Activated CD8-positive, alpha-beta memory T cell treated with anti-CD3 and anti-CD28 coated beads for 1 hour (primary cell): ENCODE measurements around the gene USP53.
"Not testable (repeated sequence)": the region's sequence is repeated elsewhere in the genome, so short reads cannot be mapped to it uniquely, and the experiment has no call there.

Experiments used
- DNase-seq, 2 donors: peaks; one replicate each; pipeline ENCODE4 v3.0.0-alpha.2; 2020; ENCODE audit warnings: low read depth in 1 of 2; ENCODE audit errors: extremely low read depth in 1 of 2

USP53 gene

DNA sequence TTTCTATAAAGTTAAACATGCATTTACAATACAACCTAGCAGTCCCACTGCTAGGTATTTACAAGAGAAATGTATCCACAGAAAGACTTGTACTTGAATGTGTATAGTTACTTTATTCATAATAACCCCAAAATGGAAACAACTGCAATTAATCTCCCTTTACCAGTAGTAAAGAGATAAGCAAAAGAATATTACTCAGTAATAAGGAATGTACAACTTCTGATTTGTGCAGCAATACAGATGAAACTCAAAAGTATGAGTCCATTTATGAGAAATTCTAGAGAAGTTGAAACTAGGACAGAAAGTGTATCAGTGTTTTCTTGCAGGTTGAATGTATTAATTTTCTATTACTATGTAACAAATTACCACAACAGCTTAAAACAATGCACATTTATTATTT, 15.2 kb downstream of the USP53 start:
- no peak for DNase-seq

DNA sequence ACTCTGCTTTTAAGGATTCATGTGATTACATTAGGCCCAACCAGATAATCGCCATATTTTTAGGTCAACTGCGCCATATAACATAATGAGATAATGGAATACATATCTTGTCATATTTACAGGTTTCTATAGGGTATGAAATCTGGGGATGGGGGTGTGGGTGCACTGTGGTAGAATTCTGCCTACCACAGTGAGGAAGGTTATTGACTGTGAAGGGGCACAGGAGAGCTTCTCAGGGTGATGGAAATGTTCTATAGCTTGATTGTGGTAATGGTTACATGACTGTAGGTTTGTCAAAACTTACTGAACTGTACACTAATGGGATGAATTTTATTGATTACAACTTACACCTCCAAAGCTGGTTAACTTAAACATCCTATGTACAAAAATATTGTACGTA, 15.9 kb downstream of the USP53 start:
- no peak for DNase-seq

DNA sequence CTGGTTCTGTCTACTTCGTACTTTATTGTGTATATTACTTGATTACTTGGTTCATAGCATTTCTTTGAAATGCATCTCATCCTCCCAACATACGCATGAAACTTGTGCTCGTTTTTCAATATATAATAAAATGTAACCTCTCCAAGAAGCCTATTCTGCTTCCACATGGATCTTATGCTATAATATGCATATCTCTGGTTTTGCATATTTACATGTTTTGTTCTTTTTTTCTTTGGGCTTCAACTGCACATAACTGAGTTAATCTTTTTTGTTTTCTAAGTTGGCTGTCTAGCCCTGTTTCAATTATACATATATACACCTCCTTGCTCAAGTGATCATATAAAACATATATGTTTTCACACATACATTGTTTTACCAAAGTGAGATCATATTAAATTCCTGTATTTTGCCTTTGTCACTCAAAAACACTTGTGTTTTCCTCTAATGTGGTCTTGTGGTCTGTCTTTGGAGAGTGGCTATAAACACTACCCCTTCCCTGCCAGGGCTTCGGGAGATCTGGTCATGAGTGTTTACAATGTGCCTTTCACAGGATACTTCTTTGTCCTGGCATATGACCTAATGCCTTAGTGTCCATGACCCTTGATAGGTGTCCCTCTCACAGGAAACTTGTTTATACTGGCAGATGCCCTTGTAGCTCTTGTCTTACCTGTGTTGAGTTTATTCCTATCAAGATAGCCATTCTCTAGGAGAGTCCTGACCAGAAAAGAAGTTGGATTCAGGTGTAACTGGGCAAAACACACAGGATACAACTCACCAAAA, 17.6 kb downstream of the USP53 start:
- no peak for DNase-seq

DNA sequence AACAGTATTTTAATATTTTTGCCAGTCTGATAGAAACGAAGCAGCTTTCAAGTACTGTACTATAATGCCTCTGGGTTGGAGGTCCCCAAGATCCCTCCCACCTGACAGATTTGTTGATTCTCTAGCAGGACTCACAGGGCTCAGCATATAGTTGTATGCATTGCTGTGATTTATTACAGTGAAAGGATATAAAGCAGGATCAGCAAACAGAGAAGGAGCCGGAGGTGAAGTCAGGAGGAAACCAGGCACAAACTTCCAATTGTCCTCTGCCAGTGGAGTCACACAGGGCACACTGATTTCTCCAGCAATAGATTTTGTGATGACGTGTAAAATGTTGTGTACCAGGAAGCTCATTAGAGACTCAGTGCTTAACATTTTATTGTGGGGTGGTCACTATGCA, 19.0 kb downstream of the USP53 start:
- no peak for DNase-seq

DNA sequence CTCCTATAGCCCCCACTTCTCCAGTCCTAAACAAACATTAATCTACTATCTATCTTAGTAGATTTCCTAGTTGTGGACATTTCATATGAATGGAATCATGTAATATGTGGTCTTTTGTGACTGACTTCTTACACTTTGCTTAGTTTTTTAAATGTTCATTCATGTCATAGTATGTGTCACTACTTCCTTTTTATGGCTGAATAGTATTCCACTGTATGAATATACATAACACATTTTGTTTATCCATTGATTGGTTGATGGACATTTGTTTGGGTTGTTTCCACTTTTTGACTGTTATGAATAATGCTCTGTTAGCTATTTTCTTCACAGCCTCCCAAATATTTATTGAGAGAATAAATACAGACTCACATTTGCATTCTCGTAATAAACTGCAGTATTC, 19.8 kb downstream of the USP53 start:
- DNase-seq = no peak

DNA sequence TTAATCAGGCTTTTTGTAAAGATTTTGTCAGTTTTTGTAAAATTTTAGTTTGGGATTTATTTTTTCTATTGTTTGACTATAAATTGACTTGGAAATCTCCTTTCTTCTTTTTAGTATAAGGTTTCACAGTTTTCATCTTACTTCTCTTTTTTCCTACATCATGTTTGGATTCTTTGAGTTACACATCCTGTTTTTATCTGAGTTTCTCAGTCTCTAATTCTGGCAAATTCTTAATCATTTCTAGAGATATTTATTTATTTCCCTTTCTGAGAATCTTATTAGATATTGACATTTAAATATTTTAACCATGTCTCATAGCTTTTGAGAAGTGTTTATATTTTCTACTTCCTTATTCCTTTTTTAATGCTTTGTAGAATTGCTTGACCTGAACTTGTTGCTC, 20.7 kb downstream of the USP53 start:
- no peak for DNase-seq

DNA sequence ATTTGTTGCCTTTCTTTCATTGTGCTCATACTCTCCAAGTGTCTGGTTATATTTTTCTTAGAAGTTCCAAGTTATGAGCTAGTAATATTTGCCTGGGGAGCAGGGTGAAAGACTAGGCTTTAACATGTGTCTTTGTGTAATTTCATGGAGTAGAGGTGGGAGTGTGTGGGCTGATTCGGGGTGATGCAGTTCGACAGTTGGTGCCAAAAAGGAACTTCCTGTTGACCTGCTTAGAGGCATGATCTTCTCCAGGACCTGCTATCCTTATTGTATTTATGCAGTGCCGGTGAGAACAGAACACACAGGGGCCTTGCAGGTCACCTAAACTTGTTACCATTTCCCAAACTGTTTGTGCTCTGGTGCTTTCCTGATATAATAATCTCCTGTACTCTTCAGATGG, 21.2 kb downstream of the USP53 start:
- no peak for DNase-seq

DNA sequence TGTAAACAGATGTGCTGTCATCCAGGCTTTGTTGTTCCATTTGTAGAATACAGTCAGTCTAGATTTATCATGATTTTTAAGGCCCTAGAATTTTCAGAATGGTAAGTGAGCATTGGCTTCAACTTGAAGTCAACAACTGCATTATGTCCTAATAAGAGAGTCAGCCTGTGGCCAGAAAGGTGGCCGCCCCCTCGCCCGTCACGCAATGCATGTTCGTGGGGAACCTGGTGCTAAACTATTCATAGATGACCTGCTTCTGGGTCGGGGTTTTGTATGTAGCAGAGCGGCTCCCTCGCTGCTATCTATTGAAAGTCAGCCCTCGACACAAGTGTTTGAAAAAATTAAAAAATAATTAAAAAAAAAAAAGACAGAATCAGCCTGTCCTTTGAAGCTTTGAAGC, 24.7 kb downstream of the USP53 start:
- DNase-seq = no peak

DNA sequence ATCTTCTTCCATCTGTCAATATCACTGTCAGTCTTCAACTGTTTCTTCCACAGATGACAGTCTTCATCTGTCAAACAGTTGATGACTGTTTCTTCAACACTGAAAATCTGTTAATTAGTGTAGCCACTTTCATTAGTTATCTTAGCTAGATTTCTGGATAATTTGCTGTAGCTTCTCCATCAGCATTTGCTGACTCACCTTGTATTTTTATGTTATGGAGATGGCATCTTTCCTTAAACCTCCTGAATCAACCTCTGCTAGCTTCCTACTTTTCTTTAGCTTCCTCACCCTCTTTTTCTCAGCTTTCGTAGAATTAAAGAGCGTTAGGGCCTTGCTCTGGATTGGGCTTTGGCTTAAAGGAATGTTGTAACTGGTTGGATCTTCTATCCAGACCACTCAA, 25.1 kb downstream of the USP53 start:
- no peak for DNase-seq

DNA sequence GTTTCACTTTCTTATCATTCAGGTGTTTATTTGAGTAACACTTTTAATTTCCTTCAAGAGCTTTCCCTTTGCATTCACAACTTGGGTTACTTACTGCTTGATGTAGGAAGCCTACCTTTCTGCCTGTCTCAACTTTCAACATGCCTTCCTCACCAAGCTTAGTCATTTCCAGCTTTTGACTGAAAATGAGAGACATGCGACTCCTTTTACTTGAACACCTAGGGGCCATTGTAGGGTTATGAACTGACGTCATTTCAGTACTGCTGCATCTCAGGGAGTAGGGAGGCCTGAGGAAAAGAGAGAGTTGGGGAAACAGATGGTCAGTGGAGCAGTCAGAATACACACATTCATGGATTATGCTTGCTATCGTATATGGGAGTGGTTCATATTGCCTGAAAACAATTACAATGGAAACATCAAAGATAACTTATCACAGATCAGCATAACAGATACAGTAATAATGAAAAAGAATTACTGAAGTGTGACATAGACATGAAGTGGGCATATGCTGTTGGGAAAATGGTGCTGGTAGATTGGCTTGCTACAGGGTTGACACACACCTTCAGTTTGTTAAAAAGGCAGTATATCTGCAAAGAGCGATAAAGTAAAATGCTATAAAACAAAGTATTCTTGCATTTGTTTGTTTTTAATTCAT, 25.7 kb downstream of the USP53 start:
- DNase-seq = no peak

DNA sequence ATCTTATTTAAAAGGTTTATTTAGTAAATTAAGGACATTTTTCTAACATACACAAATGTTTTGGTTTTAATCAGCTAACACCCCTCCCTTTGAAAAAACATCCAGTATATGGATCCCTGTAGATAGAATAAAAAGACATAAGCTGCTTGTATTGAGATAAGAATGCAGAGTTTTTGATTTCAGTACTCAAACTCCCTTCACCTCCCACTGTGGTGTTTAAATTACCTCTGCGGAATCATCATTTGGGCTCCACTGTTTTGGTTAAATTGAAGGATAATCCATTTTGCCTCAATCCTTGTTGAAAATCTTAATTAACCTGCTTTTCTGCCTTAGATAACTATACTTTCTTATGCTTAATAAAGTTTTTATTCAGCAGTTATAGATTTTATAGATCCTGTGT, 27.6 kb downstream of the USP53 start:
- no peak for DNase-seq

DNA sequence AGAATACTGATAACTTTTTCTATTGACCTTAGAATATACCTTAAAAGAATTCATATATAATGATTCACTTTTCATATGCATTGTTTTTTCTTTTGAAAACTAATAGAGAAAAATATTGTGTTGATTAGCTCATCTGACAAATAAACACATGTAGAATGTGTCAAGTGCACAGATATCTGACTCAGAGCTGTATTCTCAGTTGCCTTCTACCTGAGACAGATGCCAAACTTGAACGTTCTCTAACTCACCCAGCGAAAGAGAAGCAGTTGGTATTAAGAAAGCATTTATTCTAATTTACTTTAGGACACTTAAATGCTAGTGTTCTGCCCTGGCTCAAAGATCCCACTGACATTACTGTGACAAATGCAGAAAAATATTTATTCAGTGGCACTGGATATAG, 28.1 kb downstream of the USP53 start:
- no peak for DNase-seq

DNA sequence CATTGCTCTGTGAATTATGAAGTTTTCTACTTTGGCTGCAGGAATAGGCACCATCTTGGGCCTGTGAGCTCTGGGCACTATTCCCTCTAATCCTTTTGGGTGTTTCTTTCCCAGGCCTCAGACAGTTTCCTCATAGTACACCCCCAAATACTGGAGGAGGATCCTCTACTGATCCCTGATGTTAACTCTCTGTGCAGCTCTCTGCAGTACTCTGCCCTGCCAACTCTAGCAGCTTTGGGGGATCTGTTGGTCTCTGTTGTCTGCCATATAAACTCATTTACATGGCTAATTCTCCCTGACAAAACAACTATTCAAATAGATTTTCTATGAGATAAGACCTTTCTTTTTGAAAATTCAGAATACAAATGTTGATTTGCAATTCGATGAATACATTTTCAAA, 29.9 kb downstream of the USP53 start:
- DNase-seq = no peak

DNA sequence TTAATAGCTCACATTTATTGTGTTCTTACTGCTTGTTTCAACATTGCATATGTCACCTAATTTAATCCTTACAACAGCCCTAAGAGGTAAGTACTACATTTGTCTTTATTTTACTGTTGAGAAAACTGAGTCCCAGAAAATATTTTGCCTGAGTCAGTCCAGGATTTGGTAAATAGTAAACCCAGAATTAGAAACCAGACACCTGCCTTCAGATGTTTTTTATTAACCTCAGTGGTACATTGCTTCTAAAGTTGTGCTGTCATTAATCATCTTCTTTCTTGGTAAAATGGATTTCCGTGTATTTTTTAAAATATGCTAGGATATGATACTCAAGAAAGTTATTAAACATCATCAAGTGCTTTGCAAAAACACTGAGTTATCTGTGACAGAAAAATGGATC, 31.4 kb downstream of the USP53 start:
- no peak for DNase-seq

DNA sequence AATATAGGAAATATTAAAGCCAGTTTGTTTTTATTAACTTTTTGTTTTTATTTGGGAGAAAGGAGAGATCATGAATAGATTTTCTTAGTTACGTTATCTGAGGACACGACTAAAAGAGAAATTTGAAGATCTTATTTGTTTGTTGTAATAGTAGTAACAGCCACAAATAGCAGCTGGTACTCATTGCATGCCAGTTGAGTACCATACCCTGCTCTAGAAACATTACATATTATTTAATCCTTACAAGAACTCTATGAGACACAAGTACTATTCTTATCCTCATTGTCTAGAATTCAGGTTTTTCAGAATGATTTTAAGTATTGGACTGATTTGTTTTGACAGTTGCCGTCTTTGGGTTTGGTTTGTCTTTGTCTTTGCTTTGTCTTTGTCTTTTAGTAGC, 31.8 kb downstream of the USP53 start:
- DNase-seq = no peak

DNA sequence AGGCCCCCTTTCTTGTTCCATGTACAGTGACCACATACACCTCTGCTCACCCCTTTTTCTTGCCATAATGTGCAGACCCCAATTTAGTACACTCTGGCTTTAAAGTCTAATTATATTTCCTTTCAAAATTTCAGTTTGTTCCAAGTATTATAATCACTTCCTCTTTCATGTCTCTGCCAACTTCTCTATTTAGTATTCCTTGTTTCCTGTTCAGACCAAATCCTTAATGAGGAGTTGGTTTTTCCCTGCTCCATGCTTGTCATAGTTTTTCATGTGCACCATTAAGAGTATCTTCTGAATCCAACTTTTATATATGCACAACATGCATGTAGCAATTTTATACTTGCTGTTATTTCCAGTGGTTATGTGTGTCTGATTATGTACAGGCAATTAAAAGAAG, 32.3 kb downstream of the USP53 start:
- no peak for DNase-seq

DNA sequence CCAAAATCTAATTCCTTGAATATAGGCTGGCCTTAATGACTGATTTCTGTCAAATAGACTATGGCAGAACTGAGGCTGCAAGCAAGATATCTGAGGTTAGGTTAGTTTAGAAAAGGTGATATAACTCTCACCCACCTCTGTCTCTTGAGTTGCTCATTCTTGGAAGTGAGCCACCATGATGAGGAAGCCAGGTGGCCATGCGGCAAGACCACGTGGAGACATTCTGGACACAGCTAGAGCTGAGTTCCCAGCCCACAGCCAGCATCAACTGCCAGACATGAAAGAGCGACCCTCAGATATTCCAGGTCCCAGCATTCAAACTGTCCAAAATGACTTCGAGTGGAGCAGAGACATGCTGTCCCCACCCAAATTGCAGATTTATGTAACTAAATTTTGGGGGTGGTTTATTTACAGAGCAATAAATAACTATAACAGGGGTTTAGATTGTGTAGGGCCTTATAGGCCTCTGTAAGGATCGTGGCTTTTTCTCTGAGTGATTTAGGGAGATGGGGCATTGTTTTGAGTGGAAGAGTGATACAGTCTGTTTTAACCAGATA, 33.7 kb downstream of the USP53 start:
- no peak for DNase-seq

DNA sequence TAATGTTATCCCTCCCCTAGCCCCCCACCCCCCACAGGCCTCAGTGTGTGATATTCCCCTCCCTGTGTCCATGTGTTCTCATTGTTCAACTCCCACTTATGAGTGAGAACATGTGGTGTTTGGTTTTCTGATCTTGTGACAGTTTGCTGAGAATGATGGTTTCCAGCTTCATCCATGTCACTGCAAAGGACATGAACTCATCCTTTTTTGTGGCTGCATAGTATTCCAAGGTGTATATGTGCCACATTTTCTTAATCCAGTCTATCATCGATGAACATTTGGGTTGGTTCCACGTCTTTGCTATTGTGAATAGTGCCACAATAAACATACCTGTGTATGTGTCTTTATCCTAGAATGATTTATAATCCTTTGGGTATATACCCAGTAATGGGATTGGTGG, 38.5 kb downstream of the USP53 start:
- DNase-seq = not testable (repeated sequence)

DNA sequence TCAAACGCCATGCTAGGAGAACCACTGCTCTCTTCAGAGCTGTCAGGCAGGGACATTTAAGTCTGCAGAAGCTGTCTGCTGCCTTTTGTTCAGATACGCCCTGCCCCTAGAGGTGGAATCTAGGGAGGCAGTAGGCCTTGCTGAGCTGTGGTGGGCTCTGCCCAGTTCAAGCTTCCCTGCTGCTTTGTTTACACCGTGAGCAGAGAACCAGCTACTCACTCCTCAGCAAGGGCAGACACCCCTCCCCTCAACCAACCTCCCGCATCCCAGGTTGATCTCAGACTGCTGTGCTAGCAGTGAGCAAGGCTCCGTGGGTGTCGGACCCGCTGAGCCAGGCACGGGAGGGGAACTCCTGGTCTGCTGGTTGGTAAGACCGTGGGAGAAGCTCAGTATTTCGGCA, 42.7 kb downstream of the USP53 start:
- not testable (repeated sequence) for DNase-seq

DNA sequence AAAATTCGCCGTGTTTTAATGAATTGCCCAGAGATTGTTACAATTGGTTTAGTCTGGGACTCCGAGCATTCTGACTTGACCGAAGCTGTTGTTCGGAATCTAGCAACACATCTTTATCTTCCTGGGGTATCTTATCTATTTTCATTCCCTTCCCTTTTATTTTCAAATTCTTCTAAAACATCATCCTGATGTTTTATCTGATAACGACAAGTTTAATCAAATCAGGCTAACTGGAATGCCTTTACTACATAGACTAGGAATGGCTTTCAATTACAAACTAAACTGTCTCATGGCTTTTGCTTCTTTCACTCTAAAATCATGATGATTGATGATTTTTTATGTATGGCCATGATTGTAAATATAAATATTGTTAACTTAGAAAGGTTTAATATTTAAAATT, 48.0 kb downstream of the USP53 start:
- no peak for DNase-seq

DNA sequence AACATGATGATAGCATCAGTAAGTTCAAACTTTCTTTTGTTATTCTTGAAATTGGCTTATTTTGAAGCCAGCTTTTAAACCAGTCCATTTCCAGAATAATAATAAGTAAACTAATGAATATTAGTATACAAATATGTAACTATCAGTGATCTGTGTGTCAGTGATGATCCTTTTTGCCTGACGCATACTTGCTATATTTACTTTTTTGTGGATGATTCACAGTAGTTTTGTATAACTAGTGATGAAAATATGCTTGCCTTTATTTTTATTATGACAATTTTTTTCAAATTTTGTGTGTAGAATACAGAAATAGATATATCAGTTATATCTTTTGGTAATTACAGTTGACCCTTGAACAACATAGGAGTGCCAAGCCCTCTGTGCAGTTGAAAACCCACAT, 49.5 kb downstream of the USP53 start:
- no peak for DNase-seq

DNA sequence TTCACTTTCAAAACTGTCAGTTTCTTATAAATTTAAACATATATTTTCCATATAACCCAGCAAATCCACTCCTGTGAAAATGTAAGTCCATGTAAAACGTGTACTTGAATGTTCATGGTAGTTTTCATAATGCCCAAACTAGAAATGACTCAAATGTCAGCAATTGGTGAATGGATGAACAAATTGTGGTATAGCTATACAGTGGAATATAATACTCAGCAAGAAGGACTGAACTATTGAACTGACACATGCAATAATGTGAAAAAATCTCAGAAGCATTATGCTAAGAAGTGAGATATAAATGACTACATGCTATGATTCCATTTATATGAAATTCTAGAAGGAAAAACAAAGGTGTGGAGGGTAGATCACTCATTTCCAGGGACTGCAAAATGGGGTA, 52.2 kb downstream of the USP53 start:
- DNase-seq = no peak

DNA sequence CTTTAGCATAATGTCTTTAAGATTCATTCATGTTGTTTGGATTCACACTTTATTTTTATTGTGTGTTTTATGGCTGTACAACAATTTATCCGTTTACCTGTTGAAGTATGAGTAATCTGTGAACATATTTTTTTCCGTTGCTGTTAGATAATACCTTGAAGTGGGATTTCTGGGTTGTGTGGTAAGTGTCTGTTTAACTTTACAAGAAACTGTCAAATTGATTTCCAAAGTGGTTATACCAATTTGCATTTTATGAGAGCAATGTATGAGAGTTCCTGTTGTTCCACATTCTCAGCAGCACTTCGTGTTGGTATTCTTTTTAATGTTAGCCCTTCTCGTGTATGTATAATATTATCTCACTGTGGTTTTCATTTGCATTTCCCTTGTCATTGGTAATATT, 53.6 kb downstream of the USP53 start:
- no peak for DNase-seq
